ENCODE data around the gene CCL28.
A peak's percentile ranks its signal among the peaks of the same experiment; 100 is the strongest.
"Not testable (repeated sequence)": the region's sequence is repeated elsewhere in the genome, so short reads cannot be mapped to it uniquely, and the experiment has no call there.

Gene CCL28, protein sequence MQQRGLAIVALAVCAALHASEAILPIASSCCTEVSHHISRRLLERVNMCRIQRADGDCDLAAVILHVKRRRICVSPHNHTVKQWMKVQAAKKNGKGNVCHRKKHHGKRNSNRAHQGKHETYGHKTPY

DNA sequence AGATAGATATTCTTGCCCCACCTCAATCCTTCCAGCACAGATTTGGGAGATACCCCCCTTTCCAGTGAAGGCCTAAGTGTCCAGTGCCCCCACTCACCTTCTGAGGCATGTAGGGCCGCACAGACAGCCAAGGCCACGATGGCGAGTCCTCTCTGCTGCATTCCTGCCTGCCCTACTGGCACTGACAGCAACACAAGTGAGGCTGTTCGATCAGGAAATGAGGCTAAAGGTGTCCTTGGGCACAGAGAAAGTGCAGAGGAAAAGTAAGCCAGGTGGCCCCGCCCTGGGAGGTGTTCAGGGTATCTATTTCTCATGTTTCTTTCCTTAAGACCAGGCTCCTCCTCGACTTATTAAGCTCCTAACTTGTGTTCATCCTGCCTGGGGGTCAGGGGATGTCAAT lies at the start of gene CCL28:
Gene CCL28, minus strand, starts transcription at position 236 of the 400 bp plus-strand sequence. Its CDS starts 75 bp downstream, at position 161.
- no peak for DNase-seq (ENCODE audit: low read depth)

DNA sequence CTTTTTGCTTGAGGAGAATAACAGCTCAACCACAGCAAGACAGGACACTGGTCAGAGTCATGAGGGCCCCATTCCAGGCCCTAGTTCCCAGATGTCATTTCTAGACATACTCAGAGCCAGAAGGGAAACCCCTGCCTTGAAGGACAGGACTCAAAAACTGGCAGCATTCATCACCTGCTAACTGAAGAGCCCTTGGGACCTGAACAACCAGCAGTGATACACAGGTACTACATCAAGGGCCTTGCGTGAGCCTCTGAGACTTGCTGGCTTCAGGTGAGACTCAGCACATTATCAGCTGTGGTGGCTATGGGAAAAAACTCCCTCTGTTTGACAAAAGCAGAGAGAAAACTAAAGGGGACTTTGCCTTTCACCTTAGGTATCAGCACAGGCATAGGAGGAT lies 48.9 kb upstream of the CCL28 start:
- DNase-seq (ENCODE audit: low read depth) = no peak

DNA sequence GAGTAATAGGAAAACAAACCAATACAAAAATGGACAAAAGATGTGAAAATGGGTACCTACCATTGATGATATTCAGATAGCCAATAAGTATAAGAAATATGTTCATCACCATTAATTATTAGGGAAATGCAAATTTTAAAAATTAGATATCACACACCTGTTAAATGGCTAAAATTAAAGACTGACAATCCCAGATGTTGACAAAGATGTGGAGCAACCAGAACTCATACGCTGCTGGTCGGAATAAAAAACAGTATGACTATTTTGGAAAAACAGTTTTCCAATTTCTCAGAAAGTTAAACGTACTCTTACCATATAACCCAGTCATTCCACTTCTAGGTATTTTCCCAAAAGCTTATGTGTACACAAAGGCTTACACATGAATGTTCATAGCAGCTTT lies 44.4 kb upstream of the CCL28 start:
- no peak for DNase-seq (ENCODE audit: low read depth)

DNA sequence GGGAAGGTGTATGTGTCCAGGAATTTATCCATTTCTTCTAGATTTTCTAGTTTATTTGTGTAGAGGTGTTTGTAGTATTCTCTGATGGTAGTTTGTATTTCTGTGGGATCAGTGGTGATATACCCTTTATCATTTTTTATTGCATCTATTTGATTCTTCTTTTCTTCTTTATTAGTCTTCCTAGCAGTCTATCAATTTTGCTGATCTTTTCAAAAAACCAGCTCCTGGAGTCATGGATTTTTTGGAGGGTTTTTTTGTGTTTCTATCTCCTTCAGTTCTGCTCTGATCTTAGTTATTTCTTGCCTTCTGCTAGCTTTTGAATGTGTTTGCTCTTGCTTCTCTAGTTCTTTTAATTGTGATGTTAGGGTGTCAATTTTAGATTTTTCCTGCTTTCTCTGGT lies 29.4 kb upstream of the CCL28 start:
- not testable (repeated sequence) for DNase-seq (ENCODE audit: low read depth)

DNA sequence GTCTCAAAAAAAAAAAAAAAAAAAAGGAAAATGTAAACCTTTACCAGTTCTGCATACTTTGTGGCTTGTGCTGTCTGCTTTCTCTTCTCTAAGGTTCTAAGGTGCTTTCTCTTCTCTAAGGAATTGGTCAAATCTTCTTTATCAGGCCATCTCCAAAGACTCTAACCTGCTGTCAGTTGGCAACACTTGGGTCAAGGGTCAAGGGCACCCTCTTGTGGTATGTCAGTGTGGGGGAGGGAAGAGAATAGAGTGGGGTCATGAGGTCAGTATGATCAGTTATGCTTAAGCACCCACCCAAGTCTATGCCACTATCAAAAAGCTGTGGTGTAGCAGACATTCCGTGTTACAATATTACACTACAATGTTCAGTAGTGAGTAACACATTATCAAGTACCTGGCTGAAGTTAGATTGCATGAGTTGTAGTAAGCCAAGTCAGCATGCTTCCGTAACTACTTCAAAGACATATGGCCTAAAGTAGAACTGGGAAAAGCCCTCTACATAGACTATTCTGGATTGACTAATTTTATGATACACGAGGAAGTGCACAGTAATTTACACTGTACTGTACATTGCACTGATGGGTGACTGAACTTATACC lies 25.0 kb upstream of the CCL28 start:
- DNase-seq (ENCODE audit: low read depth) = no peak

DNA sequence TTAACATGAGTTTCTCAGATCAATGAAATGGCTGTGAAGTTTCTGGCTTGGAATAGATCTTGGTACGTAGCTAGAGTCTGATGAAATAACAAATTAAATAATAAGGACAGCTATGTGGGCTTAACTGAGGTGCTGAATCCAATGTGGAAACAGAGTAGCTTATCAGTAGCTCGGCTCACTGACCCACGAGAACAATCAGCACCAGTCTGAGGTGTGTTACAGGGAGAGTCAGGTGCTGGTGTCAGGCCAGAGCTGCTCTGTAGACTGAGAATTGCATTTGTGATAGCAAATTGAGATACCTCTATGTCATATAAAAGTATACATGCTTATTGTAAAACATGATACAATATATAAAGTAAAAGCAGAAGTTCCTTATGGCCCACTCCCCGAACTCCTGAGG lies 21.2 kb upstream of the CCL28 start:
- no peak for DNase-seq (ENCODE audit: low read depth)

DNA sequence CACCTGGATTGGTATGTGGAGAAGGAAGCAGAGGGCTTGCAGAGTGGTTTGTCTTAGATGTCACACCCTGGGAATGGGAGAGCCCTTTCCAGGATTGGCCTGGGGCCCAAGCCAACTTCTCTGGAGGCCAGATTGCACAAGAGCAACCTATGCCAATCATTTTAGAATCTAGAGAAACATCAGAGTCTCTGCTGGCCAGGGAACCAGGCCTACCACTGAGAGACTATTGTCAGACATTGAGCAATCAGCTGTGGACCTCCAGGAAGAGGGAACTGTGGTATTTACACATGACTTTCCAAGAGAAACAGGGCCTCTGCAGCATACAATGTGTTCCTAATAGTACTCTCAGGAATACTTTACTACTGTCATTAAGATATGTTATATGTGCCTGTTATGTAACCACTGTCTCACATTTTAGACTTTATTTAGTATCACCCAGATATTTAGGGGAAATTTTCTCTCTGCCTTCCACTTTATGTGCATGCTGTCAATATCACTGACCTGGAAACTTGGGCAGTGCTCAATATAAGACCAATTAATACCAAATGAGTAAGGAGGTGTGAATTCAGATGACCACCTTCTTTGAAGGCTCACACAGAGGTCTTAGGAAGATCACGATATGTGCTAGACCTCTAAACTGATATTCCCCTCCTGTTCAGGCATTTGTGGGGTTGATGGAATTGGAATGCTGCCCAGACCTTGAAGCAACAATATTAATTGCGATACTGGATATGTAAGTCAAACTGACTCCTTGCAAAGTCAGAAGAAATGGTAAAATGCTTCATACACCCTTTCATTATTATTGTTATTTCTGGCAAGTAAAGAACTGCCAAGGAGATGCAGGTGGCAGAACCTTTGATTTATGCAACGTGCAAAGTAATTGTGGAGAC lies 20.5 kb upstream of the CCL28 start:
- no peak for DNase-seq (ENCODE audit: low read depth)

DNA sequence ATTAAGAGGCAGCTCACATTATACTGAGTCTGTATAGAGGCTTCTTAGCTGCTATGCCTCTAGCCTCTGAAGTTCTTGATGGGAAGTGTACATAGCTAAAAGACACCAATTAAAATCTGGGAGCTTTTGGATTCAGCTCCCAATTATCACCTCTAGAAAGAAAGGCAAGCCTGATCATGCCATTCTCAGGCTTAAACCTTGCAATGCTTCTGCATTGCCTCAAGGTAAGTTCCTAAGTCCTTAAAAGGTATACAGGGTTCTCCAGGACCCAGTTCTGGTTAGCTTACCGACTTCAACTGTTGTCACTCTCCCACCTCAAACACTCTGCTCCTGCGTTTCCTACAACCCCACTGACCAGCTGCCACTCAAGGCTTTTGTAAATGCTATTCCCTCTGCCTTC lies 17.5 kb upstream of the CCL28 start:
- no peak for DNase-seq (ENCODE audit: low read depth)

DNA sequence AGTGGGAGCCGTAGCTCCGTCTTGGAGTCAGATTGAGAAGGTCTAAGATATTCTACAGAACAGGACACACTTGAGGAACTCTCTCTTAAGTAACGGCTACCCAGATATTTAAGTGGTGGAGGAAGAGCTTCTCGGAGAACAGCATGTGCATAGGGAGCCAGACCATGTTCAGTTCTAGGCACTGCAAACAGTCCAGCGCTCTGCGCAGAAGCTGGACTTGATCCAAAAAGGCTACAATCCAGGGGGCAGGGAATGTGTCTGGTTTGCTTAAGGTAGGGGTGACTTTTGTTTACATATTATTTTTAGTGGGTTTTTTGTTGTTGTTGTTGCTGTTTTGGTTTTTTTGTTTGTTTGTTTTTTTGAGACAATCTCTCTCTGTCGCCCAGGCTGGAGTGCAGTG lies 16.8 kb upstream of the CCL28 start:
- DNase-seq (ENCODE audit: low read depth) = no peak

DNA sequence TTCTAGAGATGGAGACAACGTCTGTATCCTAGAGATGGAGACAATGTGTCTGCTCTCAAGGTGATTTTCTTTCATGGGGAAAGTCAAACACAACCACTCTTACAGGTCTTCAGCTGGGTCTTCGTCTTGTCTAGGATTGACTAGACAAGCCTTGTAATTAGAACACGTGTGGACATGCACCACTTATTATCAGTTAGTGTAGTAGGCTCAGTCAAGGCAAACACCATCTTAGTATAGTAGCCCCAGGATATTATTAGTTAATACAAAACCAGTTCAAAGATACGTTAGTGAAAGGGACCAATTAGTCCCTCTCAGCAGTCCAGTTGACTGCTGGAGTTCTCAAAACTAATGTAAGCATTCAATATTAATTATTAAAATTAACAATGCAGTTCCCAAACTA lies 15.1 kb upstream of the CCL28 start:
- no peak for DNase-seq (ENCODE audit: low read depth)

DNA sequence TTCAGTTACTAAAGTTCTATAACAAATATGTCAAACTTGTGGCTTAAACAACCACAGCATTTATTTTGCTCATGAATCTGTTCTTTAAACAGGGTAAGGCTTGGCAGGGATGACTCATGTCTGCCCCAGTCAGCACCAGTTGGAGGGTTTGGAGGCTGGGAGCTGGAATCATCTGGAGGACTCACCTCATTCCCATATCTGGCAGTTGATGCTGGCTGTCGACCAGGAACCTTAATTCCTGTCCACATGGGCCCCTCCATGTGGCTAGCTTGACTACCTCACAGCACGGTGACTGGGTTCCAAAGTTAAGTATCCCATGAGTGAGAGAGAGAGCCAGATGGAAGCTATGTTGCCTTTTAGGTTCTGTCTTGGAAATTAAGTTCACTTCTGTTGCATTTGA lies 13.8 kb upstream of the CCL28 start:
- peak; percentile 74 for DNase-seq (ENCODE audit: low read depth)

DNA sequence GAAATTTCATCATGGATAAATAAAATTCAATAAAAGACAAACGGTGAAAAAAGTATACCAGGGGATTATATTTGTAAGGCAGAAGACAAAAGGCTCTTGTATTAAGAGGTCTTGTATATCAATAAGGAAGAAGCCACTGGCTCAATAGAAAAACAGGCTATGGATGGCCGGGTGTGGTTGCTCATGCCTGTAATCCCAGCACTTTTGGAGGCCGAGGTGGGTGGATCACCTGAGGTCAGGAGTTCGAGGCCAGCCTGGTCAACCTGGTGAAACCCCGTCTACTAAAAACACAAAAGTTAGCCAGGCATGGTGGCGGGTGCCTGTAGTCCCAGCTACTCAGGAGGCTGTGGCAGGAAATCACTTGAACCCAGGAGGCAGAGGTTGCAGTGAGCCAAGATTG lies 10.9 kb upstream of the CCL28 start:
- not testable (repeated sequence) for DNase-seq (ENCODE audit: low read depth)

DNA sequence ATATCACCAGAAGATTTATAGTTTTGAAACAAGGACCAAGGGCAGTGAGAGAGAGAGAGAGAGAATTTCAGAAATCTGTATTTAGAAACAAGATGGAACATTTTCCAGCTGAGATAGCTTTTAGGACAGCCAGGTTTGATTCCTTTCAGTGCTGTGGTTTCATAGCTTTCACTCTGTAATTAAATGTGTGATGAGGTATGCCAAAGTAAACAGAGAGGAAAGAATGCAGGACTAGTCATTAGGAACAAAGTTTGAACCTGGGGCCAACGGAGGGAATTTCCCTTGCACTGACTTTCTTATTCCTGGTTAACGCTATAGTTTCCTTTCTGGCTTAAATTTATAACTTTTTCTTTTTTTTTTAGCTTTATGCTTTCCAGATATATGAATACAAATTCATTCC lies 10.0 kb upstream of the CCL28 start:
- peak; percentile 22 for DNase-seq (ENCODE audit: low read depth)

DNA sequence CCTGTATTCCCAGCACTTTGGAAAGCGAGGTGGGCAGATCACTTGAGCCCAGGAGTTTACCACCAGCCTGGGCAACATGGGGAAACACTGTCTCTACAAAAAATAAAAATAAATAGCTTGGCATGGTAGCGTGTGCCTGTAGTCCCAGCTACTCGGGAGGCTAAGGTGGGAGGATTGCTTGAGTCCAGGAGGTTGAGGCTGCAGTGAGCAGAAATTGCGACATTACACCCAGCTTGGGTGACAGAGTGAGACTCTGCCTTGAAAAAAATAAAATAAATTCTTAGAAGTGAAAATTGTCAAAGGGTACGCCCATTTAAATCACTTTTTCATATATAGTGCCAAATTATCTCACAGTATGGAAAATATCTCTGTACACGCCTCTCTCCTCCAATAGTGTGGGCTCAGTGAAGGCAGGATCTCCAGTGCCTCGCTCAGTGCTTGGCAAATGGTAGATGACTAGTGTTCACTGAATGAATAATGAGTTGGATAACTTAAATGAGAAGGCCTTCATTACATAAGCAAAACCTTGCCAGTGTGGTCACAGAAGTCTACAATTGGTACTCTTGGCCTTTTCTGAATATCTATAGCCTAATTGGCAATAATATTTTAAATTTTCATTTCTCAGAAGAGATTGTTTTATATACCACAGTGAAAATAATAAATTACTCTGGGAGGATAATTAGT lies 9.4 kb upstream of the CCL28 start:
- no peak for DNase-seq (ENCODE audit: low read depth)

DNA sequence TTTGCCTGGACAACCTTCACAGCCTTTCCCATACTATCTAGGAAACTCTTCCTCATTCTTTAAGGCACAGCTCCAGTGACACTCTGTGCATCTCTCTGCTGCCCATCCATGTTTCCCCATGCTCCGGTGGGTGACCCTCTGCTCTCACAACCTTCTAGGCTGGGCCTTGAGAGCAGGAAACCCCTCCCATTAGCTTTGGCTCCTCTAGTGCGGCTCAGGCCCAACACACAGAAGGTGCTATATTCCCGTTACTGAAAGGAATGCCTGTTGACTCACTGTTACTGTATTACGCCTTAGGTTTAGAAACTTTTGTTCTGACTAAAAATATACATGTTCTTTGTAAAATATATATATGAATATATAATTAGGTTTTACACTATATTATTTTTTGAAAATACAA lies 8.1 kb upstream of the CCL28 start:
- DNase-seq (ENCODE audit: low read depth) = no peak

DNA sequence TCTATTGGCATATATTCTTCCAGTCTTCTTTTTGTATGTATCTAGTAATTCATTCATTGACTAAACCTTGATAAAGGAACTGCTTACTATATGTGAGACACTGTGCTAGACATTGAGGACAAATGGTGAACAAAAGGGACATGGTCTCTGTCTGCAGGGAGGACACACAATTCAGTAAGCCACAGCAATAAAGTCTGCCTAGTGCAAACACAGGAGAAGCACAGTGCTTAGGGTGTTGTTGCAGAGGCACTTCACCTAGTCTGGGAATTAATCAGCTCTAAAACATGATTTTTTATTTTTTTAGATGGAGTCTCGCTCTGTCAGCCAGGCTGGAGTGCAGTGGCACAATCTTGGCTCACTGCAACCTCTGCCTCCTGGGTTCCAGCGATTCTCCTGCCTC lies 6.4 kb upstream of the CCL28 start:
- no peak for DNase-seq (ENCODE audit: low read depth)

DNA sequence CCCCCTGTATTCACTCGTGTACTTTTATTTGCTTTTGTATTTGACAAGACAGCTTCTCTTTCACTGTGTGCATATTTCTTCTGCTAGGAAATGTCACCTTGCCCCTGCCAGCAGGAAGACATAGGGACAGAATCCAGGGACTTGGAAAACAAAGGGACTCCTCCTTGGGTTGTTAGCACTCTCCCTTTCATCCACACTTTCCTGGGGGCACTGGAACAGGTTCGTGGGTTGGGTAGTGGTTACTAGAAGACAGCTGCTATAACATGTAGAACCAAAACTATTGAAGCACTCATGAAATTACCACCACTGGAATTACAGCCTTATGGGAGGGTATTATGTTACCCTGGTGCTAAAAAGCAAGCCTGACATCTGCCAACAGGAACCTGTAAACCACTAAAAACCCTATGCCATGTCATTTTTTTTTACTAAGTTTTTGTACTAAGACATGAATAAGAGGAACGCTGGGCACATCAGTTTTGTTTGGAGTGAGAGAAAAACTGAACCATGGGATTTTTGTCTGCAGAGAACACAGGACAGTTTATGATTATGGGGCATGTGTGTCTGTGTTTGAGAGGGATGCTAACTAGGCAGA lies 4.7 kb upstream of the CCL28 start:
- no peak for DNase-seq (ENCODE audit: low read depth)

DNA sequence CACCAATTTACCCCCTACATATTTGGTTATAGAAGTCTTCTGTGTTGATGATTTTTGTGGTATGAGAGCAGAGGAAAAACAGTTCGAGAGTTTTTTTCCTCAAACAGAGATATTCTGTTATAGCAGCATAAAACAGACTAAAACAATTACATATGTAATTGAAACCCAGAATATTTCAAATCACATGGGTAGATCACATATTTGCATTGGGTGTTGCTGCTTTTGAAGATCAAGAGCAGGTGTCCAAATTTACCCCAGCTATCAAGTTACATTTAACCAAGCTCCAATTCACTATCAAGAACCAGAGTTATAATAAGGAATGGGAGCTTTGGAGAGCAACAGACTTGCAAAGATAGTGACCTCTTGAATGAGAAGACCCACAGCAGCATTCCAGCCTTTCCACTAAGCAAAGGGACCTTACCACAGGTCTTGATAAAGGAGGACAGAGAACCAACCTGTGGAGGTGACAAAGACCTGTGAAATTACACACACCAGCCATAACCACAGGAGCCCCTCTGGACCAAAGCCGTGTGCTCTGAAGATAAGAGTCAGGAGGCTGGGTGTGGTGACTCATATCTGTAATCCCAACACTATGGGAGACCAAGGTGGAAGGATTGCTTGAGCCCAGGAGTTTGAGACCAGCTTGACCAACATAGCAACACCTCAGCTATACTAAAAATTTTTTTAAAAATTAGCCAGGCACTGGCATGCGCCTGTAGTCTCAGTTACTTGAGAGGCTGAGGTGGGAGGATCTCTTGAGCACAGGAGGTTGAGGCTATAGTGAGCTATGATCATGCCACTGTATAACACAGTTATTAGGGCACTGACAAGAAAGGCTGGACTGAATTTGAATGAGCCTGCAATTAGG lies 4.0 kb upstream of the CCL28 start:
- DNase-seq (ENCODE audit: low read depth) = peak; percentile 8

DNA sequence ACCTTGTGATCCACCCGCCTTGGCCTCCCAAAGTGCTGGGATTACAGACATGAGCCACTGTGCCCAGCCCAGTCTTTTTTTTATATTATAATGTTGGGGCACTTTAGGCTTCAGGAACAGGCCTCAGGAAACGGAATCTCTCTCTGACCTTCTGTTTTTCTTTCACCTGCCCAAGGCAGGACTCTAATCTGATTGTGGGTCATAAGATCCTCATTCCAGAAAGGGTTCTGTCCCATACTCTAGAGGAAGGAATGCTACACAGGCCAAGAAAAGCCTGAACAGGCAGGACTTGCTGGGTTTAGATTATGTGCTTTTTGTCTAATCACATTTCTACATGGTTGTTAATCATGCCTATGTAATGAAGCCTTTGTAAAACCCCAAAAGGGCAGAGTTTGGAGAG lies 1.8 kb upstream of the CCL28 start:
- DNase-seq (ENCODE audit: low read depth) = no peak

DNA sequence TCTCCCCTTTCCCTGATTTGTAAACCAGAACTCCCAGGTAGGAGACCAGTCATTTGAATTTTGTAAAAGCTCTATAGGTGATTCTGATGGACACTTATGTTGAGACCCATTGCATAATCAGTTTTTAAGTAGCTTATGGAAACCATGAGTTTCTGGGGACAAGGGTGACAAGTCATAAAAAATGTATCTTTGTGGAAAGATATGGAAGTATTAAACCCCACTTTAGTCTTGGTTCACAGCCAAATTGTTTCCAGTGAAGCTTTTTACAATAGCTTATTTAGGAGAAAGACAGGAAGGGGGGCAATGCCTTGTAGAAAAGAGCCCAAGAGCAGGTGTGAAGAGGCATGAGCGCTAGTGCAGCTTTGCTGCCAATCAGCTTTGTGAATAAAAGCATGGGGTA lies 453 bp upstream of the CCL28 start:
- no peak for DNase-seq (ENCODE audit: low read depth)

DNA sequence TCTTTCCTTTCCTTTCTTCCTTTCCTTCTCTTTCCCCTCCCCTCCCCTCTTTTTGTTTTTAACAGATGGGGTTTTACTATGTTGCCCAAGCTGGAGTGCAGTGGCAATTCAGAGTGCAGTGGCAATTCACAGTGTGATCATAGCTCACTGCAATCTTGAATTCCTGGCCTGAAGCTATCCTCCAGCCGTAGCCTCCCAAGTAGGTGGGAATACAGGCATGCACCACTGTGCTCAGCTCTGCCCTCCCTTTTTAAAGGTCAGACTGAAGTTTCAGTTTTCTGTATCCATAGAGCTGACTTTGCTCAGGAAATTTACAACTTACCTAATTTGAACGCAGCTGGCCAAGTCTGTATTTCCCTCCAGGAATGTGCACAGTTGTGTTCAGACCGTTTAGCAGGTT lies 696 bp downstream of the CCL28 start:
- DNase-seq (ENCODE audit: low read depth) = no peak

DNA sequence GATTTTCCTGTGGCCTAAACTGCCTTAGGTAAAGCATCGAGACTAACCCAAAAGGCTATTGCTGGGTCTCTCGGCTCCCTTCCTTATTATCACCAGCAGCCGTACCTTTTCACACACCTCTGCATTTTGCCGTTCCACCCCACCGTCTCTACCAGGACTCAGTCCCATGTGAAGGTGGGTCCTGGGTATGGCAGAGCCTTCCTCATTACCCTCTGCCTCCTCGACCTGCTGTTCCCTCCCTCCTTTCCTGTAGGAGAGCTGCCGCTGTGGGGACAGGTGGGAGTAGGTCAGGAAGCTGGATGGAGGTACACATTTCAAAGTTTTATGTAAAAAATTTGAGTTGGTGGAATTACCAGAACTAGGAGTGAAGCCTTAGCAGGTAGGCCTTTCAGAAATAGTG lies 1.8 kb downstream of the CCL28 start:
- DNase-seq (ENCODE audit: low read depth) = no peak

Measured in ELR (cell line).